ENCODE results near the gene MACC1.
"Not testable (repeated sequence)": the region's sequence is repeated elsewhere in the genome, so short reads cannot be mapped to it uniquely, and the experiment has no call there.

MACC1 gene

GRCh38 chr7:20122653-20123316, 94.4 kb downstream of the MACC1 start:
- not testable (repeated sequence) for H3K9me3 Mint-ChIP-seq; H3K27me3 Mint-ChIP-seq; H3K36me3 Mint-ChIP-seq (ENCODE audit: low read depth); H3K27ac Mint-ChIP-seq; H3K4me1 Mint-ChIP-seq (ENCODE audit: low read depth); H3K4me3 Mint-ChIP-seq

- no peaks in the 10 kb centered on the region for H3K4me1 Mint-ChIP-seq (ENCODE audit: low read depth)
- H3K9me3 Mint-ChIP-seq: no peaks in the 10 kb centered on the region
- H3K36me3 Mint-ChIP-seq (ENCODE audit: low read depth): no peaks in the 10 kb centered on the region
- H3K4me3 Mint-ChIP-seq: no peak overlapping the region
- peaks cover 4% of the 10 kb centered on the region for H3K27me3 Mint-ChIP-seq
- H3K27ac Mint-ChIP-seq: no peak overlapping the region
These were observed 95.1 kb downstream of the MACC1 start for GRCh38 chr7:20122073-20122472.

GRCh38 chr7:20121404-20121803, 95.8 kb downstream of the MACC1 start:
- Mint-ChIP-seq H3K4me3 (no peak overlapping the region), H3K27me3 (no peaks in the 10 kb centered on the region), H3K36me3 (ENCODE audit: low read depth) (no peaks in the 10 kb centered on the region), H3K4me1 (ENCODE audit: low read depth) (no peaks in the 10 kb centered on the region), H3K9me3 (no peaks in the 10 kb centered on the region), H3K27ac (no peak overlapping the region)

GRCh38 chr7:20120611-20121168, 96.5 kb downstream of the MACC1 start:
- not testable (repeated sequence) for H3K4me1 Mint-ChIP-seq (ENCODE audit: low read depth); H3K27ac Mint-ChIP-seq; H3K27me3 Mint-ChIP-seq; H3K4me3 Mint-ChIP-seq; H3K9me3 Mint-ChIP-seq; H3K36me3 Mint-ChIP-seq (ENCODE audit: low read depth)

- no peak overlapping the region for H3K27ac Mint-ChIP-seq
- no peaks in the 10 kb centered on the region for H3K36me3 Mint-ChIP-seq (ENCODE audit: low read depth)
- no peaks in the 10 kb centered on the region for H3K27me3 Mint-ChIP-seq
- H3K9me3 Mint-ChIP-seq: no peaks in the 10 kb centered on the region
- H3K4me1 Mint-ChIP-seq (ENCODE audit: low read depth): peaks cover 19% of the 10 kb centered on the region
- H3K4me3 Mint-ChIP-seq: no peak overlapping the region
These were observed 100.3 kb downstream of the MACC1 start for GRCh38 chr7:20116869-20117268.

- no peak overlapping the region for H3K27ac Mint-ChIP-seq
- H3K27me3 Mint-ChIP-seq: no peaks in the 10 kb centered on the region
- peaks cover 19% of the 10 kb centered on the region for H3K4me1 Mint-ChIP-seq (ENCODE audit: low read depth)
- H3K9me3 Mint-ChIP-seq: no peaks in the 10 kb centered on the region
- no peak overlapping the region for H3K4me3 Mint-ChIP-seq
- H3K36me3 Mint-ChIP-seq (ENCODE audit: low read depth): no peaks in the 10 kb centered on the region
These were observed 102.7 kb downstream of the MACC1 start for GRCh38 chr7:20114468-20114867.

- H3K4me1 Mint-ChIP-seq (ENCODE audit: low read depth): peaks cover 19% of the 10 kb centered on the region
- H3K27ac Mint-ChIP-seq: no peak overlapping the region
- no peaks in the 10 kb centered on the region for H3K27me3 Mint-ChIP-seq
- no peaks in the 10 kb centered on the region for H3K9me3 Mint-ChIP-seq
- no peaks in the 10 kb centered on the region for H3K36me3 Mint-ChIP-seq (ENCODE audit: low read depth)
- H3K4me3 Mint-ChIP-seq: no peak overlapping the region
These were observed 103.7 kb downstream of the MACC1 start for GRCh38 chr7:20113427-20114027.

- Mint-ChIP-seq H3K4me3 (no peak overlapping the region), H3K9me3 (no peaks in the 10 kb centered on the region), H3K4me1 (ENCODE audit: low read depth) (peaks cover 19% of the 10 kb centered on the region), H3K27ac (no peak overlapping the region), H3K27me3 (no peaks in the 10 kb centered on the region), H3K36me3 (ENCODE audit: low read depth) (no peaks in the 10 kb centered on the region)
These were observed 104.5 kb downstream of the MACC1 start for GRCh38 chr7:20112696-20113095.

- no peak overlapping the region for H3K27ac Mint-ChIP-seq
- peaks cover 19% of the 10 kb centered on the region for H3K4me1 Mint-ChIP-seq (ENCODE audit: low read depth)
- no peaks in the 10 kb centered on the region for H3K36me3 Mint-ChIP-seq (ENCODE audit: low read depth)
- no peak overlapping the region for H3K4me3 Mint-ChIP-seq
- H3K9me3 Mint-ChIP-seq: no peaks in the 10 kb centered on the region
- no peaks in the 10 kb centered on the region for H3K27me3 Mint-ChIP-seq
These were observed 105.2 kb downstream of the MACC1 start for GRCh38 chr7:20111821-20112542.

GRCh38 chr7:20107582-20107981, 109.6 kb downstream of the MACC1 start:
- no peaks in the 10 kb centered on the region for H3K9me3 Mint-ChIP-seq
- no peak overlapping the region for H3K4me3 Mint-ChIP-seq
- H3K27ac Mint-ChIP-seq: no peak overlapping the region
- H3K36me3 Mint-ChIP-seq (ENCODE audit: low read depth): no peaks in the 10 kb centered on the region
- H3K27me3 Mint-ChIP-seq: no peaks in the 10 kb centered on the region
- H3K4me1 Mint-ChIP-seq (ENCODE audit: low read depth): no peaks in the 10 kb centered on the region

GRCh38 chr7:20104696-20105095, 112.5 kb downstream of the MACC1 start:
- no peak overlapping the region for H3K27ac Mint-ChIP-seq
- no peaks in the 10 kb centered on the region for H3K9me3 Mint-ChIP-seq
- H3K27me3 Mint-ChIP-seq: no peaks in the 10 kb centered on the region

GRCh38 chr7:20102982-20103381, 114.2 kb downstream of the MACC1 start:
- no peaks in the 10 kb centered on the region for H3K36me3 Mint-ChIP-seq (ENCODE audit: low read depth)
- H3K9me3 Mint-ChIP-seq: no peaks in the 10 kb centered on the region
- no peak overlapping the region for H3K27ac Mint-ChIP-seq
- no peaks in the 10 kb centered on the region for H3K4me1 Mint-ChIP-seq (ENCODE audit: low read depth)
- H3K4me3 Mint-ChIP-seq: no peak overlapping the region
- H3K27me3 Mint-ChIP-seq: no peaks in the 10 kb centered on the region

More at GRCh38 chr7:20104696-20105095, 112.5 kb downstream of the MACC1 start:
- Mint-ChIP-seq H3K4me3 (no peak overlapping the region), H3K36me3 (ENCODE audit: low read depth) (no peaks in the 10 kb centered on the region), H3K4me1 (ENCODE audit: low read depth) (no peaks in the 10 kb centered on the region)

GRCh38 chr7:20095862-20096261, 121.3 kb downstream of the MACC1 start:
- H3K27ac Mint-ChIP-seq: no peak overlapping the region
- no peaks in the 10 kb centered on the region for H3K4me1 Mint-ChIP-seq (ENCODE audit: low read depth)
- H3K27me3 Mint-ChIP-seq: no peaks in the 10 kb centered on the region
- no peak overlapping the region for H3K4me3 Mint-ChIP-seq
- no peaks in the 10 kb centered on the region for H3K36me3 Mint-ChIP-seq (ENCODE audit: low read depth)
- peaks cover 16% of the 10 kb centered on the region for H3K9me3 Mint-ChIP-seq

GRCh38 chr7:20095436-20095835, 121.7 kb downstream of the MACC1 start:
- H3K27ac Mint-ChIP-seq: no peak overlapping the region
- no peak overlapping the region for H3K4me3 Mint-ChIP-seq
- H3K4me1 Mint-ChIP-seq (ENCODE audit: low read depth): no peaks in the 10 kb centered on the region
- H3K9me3 Mint-ChIP-seq: peaks cover 16% of the 10 kb centered on the region
- H3K36me3 Mint-ChIP-seq (ENCODE audit: low read depth): no peaks in the 10 kb centered on the region
- no peaks in the 10 kb centered on the region for H3K27me3 Mint-ChIP-seq

GRCh38 chr7:20089431-20089830, 127.8 kb downstream of the MACC1 start:
- Mint-ChIP-seq H3K36me3 (ENCODE audit: low read depth) (no peaks in the 10 kb centered on the region), H3K4me1 (ENCODE audit: low read depth) (no peaks in the 10 kb centered on the region), H3K9me3 (peaks cover 15% of the 10 kb centered on the region), H3K27me3 (no peaks in the 10 kb centered on the region), H3K4me3 (no peak overlapping the region), H3K27ac (no peak overlapping the region)

Data from stimulated activated naive CD8-positive, alpha-beta T cell treated with anti-CD3 and anti-CD28 coated beads, Interleukin-15, Interleukin-2, amounts not matched to agents 100 ng/mL and 50 ng/mL, for 24 hours (primary cell).